RPMI7951 (cell line): ENCODE results near the gene TMEM255A. TPM values are rescaled to one million over a fixed set of nuclear protein-coding genes. Genes with fewer than 3 reads are reported as not detected.
"Not testable (repeated sequence)": the region's sequence is repeated elsewhere in the genome, so short reads cannot be mapped to it uniquely, and the experiment has no call there.

Source experiments
- DNase-seq: peaks from one replicate; pipeline ENCODE4 v3.0.0-alpha.2; 2012; ENCODE audit warnings: low read depth
- total RNA-seq: library from RNA; depleted of rRNA; stranded (reverse); fragments of >200 nt; shearing (Covaris generic); gene quantifications from 2 replicates; pipeline ENCODE4 v1.2.3, GENCODE V29; 2014; rRNA removed

Gene TMEM255A
- total RNA-seq, result 0.24 and 0.29 TPM in 2 replicates

DNA sequence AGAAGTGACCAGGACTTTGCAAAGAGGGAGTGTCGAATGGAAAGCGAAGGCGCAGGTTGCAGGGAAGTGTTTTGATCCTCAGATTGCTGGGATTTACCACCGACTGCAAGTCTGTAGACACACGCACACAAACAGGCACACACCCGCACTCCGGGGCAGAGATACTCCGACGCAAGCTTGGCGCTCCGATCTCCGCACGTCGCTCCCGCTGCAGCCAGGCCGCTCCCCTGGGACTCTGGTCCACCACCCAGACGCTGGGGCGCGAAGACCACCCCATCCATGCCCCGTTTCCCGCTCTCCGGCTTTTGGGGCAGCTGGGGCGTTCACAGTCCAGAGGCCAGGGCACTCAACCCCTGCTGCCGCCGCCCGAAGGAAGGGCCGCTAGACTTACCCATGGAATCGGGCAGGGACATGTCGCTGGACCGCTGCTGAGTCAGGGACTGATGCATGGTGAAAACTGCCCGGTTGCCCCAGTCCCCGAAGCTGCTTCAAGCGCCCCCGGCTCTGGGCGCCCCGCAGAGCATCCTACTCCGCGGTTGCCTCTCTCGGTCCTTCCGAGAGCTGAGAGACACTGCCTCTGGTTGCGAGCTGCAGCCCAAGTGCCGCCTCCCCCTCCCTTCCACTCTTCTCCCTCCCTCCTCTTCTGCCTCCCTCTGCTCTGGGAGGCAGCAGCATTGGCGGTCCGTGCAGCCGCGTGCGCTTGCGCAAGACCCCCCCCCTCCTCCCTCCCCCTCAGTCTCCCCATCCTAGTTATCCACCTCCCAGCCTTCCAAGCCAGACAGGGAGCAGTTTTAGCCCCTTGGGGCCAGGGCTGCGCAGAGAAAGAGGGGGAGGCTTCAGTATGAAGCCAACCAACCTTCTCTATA lies at the start of gene TMEM255A:
Gene TMEM255A (minus strand): TSS at position 601 of the 866 bp plus-strand sequence. CDS start 152 bp downstream, at position 449.
- no peak for DNase-seq

- DNase-seq, result peak; percentile 38
These were observed 47.6 kb upstream of the TMEM255A start for GRCh38 chrX:120358737-120359456.

DNA sequence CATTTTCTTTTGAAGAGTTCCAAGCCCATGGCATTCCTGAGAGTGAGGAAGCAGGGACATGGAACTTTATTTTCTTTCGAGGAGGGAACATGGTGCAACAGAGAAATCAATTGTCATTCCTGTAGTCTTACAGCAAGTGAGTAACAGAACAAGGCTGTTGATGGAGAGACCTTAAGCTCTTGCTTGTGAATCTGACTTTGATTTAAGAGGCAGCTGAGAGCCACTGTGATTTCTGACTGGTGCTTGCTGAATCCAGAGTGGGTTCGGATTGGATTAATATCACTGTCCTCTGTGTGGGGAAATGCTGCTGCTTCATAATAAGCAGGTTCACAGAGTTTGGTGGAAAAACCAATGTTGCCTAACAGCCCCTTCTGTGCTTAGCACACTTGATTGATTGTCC lies 45.9 kb upstream of the TMEM255A start:
- no peak for DNase-seq

DNA sequence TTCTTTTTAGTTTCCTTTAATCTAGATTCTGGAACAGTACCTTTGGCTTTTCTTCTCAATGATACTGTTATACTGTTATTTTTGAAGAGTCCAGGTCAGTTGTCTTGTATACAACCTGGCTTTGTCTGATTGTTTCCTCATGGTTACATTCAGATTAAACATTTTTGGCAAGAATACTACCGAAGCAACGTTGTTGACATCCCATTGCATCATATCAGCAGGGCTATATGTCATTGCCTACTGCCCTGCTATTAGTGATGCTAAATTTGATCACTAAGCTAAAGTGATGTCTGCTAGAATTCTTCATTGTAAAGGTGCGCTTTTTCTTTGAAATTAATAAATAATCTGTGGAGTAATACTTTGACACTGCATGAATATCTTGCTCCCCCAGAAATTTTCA lies 44.8 kb upstream of the TMEM255A start:
- DNase-seq, result no peak

- no peak for DNase-seq
These were observed 39.3 kb upstream of the TMEM255A start for GRCh38 chrX:120350450-120351138.

- DNase-seq, result not testable (repeated sequence)
These were observed 33.3 kb upstream of the TMEM255A start for GRCh38 chrX:120344566-120344965.

DNA sequence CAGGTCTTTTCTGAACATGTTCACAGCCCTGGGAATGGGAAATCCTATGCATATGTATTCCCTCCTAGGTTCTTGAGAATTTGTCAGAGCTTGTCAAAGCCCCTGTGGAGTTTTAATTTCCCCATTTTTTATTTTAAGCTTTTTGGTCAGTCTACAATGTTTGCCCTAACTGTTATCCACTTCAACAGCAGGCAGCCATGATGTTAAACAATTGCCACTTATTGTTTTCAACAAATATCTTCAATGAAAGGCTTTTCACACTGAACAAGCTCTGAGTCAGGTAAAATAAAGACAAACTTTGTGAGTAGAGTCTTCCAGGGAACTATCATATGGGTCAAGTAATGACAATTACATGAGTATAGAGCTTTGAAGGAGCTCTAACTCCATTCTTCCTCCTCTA lies 25.6 kb upstream of the TMEM255A start:
- no peak for DNase-seq

DNA sequence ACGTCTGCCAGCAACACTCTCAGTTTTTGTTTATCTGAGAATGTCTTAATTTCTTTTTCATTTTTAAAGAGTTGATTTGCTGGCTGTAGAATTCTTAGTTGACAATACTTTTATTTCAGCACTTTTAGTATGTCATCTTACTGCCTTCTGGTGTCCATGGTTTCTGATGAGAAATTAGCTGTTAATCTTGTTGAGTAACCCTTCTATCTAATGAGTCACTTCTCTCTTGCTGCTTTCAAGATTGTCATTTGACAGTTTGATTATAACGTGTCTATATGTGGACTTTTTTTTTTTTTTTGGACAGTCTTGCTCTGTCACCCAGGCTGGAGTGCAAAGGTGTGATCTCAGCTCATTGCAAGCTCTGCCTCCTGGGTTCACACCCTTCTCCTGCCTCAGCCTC lies 24.0 kb upstream of the TMEM255A start:
- DNase-seq, result no peak

- DNase-seq, result no peak
These were observed 23.3 kb upstream of the TMEM255A start for GRCh38 chrX:120334603-120335002.

- no peak for DNase-seq
These were observed 22.9 kb upstream of the TMEM255A start for GRCh38 chrX:120334151-120334550.

GRCh38 chrX:120332394-120332793 lies 21.1 kb upstream of the TMEM255A start:
- DNase-seq, result no peak

DNA sequence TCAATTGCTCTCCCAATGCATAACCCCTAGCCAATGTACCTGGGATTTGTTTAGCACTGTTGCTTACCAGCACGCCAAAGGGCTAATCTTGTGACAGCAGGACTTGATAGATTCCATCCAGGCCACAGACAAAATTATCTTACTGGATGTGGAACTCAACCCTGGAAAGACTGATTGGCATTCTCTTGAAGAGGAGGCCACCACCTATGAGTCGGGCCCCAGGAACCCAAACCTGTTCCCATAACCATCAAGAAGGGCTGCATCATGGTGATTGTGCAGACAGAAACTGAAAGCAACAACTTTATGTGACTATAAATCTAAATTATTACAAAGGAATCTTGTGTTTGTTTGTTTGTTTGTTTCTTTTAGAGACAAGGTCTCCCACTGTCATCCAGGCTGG lies 19.9 kb upstream of the TMEM255A start:
- no peak for DNase-seq

DNA sequence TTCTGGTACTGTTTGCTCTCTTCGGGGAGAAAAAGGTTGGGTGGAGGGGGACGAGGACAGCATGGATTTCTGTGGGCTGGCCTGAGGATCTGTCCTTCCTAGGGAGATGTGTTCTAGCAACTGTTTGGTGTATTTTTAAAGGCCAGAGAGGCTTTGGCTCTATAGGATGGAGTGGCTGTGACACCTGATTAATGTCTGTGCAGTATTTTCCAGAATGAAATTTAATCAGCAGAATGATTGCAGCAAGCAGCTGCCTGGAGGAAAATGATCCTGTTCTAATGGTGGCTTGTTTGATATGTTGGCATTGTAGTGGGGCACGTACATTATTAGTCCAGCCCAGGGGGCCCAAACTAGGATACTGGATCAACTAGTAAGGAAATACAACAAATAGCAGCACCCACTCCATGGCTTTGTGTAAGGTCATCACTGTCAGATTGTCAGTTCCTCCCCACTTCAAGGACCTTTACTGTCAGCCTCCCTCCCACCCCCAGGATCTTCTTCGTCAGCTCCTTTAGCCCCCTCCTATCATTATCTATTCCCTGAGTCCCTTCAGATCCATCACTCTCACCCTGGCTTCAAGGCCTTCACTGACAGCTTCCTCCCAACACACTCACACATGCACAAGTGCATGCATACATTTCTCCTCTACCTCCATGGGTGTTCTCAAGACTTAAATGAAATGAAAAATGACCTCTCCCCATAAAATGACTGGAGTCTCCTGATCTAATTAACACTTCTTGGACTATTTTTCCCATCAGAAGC lies 10.4 kb upstream of the TMEM255A start:
- no peak for DNase-seq

GRCh38 chrX:120318411-120318810 lies 7.2 kb upstream of the TMEM255A start:
- no peak for DNase-seq

DNA sequence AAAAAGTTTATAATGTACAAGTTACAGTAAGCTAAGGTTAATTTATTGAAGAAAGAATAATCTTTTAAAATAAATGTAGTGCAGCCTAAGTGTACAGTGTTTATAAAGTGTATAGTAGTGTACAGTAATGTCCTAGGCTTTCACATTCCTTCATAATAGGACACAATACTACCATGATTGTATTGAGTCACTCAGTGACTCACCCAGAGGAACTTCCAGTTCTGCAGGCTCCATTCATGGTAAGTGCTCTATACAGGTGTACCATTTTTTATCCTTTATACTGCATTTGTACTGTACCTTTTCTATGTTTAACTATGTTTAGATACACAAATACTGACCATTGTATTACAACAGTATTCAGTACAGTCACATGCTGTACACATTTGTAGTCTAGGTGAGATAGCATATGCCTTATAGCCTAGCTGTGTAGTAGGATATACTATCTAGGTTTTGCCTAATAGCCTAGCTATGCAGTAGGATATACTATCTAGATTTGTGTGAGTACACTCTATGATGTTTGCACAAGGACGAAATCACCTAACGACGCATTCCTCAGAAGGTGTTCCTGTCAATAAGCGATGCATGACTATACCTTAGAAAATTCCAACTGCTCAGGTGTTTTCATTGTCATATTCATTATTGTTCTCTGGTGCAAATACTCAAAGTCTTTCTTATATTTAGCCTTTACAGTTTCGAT lies 5.5 kb upstream of the TMEM255A start:
- DNase-seq, result peak; percentile 19

DNA sequence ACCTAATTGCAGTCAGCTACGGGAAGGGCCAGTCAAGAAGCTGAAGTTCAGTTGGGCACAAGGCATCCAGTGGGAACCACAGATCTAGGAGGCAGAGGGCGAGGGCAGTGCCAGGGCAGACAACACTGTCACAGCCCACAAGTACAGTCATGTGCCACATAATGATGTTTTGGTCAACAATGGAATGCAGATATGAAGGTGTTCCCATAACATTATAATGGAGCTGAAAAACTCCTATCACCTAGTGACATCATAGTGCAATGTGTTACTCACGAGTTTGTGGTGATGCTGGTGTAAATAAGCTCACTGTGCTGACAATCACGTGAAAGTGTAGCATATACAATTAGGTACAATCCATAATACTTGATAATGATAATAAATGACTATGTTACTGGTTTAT lies 4.5 kb upstream of the TMEM255A start:
- no peak for DNase-seq

DNA sequence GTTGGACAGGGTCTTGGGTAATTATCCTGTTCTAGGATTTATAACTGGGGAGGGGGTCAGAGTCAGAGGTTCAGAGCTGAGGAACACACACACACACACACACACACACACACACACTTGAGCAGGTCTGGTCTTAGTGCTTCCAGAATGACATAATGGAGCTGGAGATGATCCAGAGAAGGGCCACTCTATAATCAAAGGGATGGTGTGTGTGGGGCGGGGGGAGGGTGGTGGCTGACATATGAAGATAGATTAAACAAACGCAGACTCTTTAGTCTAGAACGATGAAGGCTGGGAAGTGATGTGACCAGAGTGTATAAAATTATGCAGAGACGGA lies 434 bp upstream of the TMEM255A start:
- no peak for DNase-seq

DNA sequence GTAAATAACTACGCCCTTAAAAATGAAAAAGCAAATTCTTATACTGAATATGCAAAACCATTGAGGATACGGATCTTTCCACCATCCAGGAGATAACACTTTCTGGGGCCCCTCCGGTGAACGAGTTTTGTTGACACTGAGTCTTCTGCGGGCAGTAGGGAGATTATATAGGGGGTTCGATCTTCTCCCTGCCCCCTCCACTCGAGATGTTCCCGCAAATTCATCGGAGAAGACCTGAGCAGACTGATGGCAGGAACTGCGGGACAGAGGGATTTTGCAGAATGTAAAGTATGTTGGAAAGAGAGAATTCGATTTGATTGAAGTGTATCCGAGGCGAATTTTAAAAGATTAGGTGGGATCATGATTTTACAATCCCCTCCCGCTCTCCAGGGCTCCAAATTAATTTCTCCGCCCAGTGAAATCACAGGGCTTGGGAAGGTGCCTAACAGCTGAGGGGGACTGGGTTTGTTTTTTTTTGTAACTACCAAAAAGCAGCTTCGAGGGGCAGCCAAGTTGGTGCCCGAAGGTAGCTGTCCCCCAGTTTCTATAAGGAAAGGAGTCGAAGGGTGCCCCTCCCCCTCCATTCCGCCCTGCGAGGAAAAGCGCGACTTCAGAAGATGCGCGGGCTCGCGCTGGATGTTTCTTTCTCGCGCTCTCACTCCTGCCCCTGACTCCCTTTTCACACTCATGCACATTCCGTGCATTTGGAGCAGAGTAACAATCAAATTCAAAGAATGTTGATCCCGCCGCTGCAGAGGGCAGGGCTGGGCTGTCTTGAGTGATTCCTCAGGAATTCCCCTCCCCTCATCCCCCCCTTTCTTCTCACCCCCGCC lies 1.2 kb downstream of the TMEM255A start:
- DNase-seq, result no peak

DNA sequence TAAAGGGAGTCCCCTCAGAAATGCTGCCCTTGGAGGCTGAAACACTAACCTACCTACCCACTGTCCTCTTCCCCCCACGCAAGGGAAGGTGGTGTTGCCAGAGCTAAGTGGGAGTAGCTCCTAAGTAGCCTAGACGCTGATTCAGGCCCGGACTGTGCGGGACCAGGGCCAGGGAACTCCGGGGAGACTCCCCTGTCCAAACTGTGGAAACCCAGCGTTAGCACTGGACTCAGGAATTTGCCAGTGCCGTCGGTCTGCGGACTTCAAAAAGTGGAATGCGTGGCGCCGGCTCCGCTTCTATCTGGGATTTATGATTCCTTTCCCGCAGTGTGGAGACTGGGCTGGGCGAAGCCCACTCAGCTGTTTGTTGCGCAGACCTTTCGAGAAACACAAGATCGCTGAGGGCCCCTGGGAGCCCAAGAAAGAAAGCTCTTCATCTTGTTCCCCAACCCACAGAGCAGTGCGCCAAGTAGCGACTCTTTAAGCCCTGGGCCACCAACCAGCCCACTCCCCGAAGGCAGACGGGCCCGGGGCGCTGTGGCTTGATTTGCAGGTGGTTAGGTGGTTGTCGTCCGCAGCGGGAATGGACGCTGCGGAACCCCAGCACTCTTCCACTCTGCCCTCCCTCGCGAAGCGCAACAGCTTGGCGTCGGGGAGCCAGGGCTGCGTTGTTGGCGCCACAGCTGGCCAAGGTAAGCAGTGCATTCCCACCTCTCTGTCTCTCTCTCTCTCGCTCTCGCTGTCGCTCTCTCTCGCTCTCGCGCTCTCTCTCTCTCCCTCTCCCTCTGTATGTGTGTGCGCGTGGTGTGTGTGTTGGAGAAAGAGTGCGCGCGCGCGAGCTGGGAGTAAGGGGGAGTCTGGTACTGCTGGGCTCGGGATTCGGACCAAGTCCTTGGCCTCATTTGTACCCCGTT lies 2.0 kb downstream of the TMEM255A start:
- no peak for DNase-seq
